ENCODE data around the gene AK9.
"Not testable (repeated sequence)": the region's sequence is repeated elsewhere in the genome, so short reads cannot be mapped to it uniquely, and the experiment has no call there.

The AK9 gene

GRCh38 chr6:109477725-109478124, 213.3 kb downstream of the AK9 start:
- no peak for DNase-seq

GRCh38 chr6:109477184-109477583, 213.8 kb downstream of the AK9 start:
- no peak for DNase-seq

GRCh38 chr6:109475625-109476024, 215.4 kb downstream of the AK9 start:
- DNase-seq, result no peak

GRCh38 chr6:109474995-109475394, 216.0 kb downstream of the AK9 start:
- no peak for DNase-seq

GRCh38 chr6:109473120-109473519, 217.9 kb downstream of the AK9 start:
- no peak for DNase-seq

- DNase-seq, result no peak
Measured at GRCh38 chr6:109472132-109472995, 218.6 kb downstream of the AK9 start.

- no peak for DNase-seq
Measured at GRCh38 chr6:109471105-109471810, 219.7 kb downstream of the AK9 start.

GRCh38 chr6:109469591-109470189, 221.3 kb downstream of the AK9 start:
- DNase-seq, result no peak

- no peak for DNase-seq
Measured at GRCh38 chr6:109467696-109468095, 223.3 kb downstream of the AK9 start.

- no peak for DNase-seq
Measured at GRCh38 chr6:109466212-109466923, 224.6 kb downstream of the AK9 start.

GRCh38 chr6:109465772-109466171, 225.2 kb downstream of the AK9 start:
- peak; percentile 48 to 71 for DNase-seq

GRCh38 chr6:109461733-109462526, 229.1 kb downstream of the AK9 start:
- no peak for DNase-seq

- not testable (repeated sequence) for DNase-seq
Measured at GRCh38 chr6:109461205-109461604, 229.8 kb downstream of the AK9 start.

GRCh38 chr6:109460161-109460829, 230.7 kb downstream of the AK9 start:
- DNase-seq, result no peak

GRCh38 chr6:109458774-109459531, 232.0 kb downstream of the AK9 start:
- no peak for DNase-seq

GRCh38 chr6:109457562-109457996, 233.4 kb downstream of the AK9 start:
- no peak for DNase-seq

- DNase-seq, result peak; percentile 27 to 32
Measured at GRCh38 chr6:109456710-109457561, 234.1 kb downstream of the AK9 start.

- no peak for DNase-seq
Measured at GRCh38 chr6:109456111-109456583, 234.9 kb downstream of the AK9 start.

GRCh38 chr6:109455437-109456110, 235.4 kb downstream of the AK9 start, which contains the start of gene MICAL1:
Gene MICAL1 (minus strand): TSS chr6:109455772. CDS start chr6:109454196, 1,576 bp downstream.
- peak in 1 of 2 donors; percentile 64 for DNase-seq
